DOHH2 (cell line): ENCODE measurements around the gene MFN2.

ENCODE experiments used
- H3F3A ChIP-seq: fragments of 200-600 bp; sonication (generic), shearing (Covaris generic); 2 replicates; pipeline ENCODE4 v1.6.0; 2016; ENCODE audit warnings: antibody characterized with exemption, mild to moderate bottlenecking; ENCODE audit not compliant: control insufficient read depth, insufficient read depth
- H3K27ac ChIP-seq: fragments of 200-600 bp; sonication (generic); 2 replicates; pipeline ENCODE4 v1.5.1; 2014; ENCODE audit warnings: low read depth, mild to moderate bottlenecking, low read length, moderate library complexity
- H3K27me3 ChIP-seq: fragments of 200-600 bp; sonication (generic); 2 replicates; pipeline ENCODE4 v1.6.1; 2014; ENCODE audit warnings: mild to moderate bottlenecking, low read length, mixed read lengths; ENCODE audit not compliant: control insufficient read depth
- H3K36me3 ChIP-seq: fragments of 200-600 bp; sonication (generic); 2 replicates; pipeline ENCODE4 v1.6.1; 2014; ENCODE audit warnings: mild to moderate bottlenecking, low read length, moderate library complexity, mixed read lengths; ENCODE audit not compliant: control insufficient read depth
- H3K4me1 ChIP-seq: fragments of 200-600 bp; sonication (generic); 2 replicates; pipeline ENCODE4 v1.6.1; 2014; ENCODE audit warnings: mild to moderate bottlenecking, low read length, mixed read lengths; ENCODE audit not compliant: control insufficient read depth
- H3K4me2 ChIP-seq: fragments of 200-600 bp; sonication (generic); 2 replicates; pipeline ENCODE4 v1.6.0; 2014; ENCODE audit warnings: mild to moderate bottlenecking, low read length, moderate library complexity
- H3K4me3 ChIP-seq: fragments of 200-600 bp; sonication (generic); 2 replicates; pipeline ENCODE4 v1.5.1; 2014; ENCODE audit warnings: mild to moderate bottlenecking, low read length, mixed read lengths
- H3K79me2 ChIP-seq: fragments of 200-600 bp; sonication (generic); 2 replicates; pipeline ENCODE4 v1.6.1; 2014; ENCODE audit warnings: mild to moderate bottlenecking, low read length, mixed read lengths; ENCODE audit not compliant: control insufficient read depth
- H3K9me2 ChIP-seq: fragments of 200-600 bp; sonication (generic); replicated peaks from 2 replicates; pipeline ENCODE4 v1.6.1; 2014; ENCODE audit warnings: mild to moderate bottlenecking, low read length, mixed read lengths; ENCODE audit not compliant: control insufficient read depth
- H3K9me3 ChIP-seq: fragments of 200-600 bp; sonication (generic); 2 replicates; pipeline ENCODE4 v1.6.1; 2014; ENCODE audit warnings: antibody characterized with exemption, low read length, mixed read lengths; ENCODE audit not compliant: control insufficient read depth, insufficient read depth
- H4K20me1 ChIP-seq: fragments of 200-600 bp; sonication (generic); 2 replicates; pipeline ENCODE4 v1.6.0; 2014; ENCODE audit warnings: low read depth, mild to moderate bottlenecking, antibody characterized with exemption, low read length, moderate library complexity; ENCODE audit not compliant: control insufficient read depth, insufficient read depth
- EZH2phosphoT487 ChIP-seq: fragments of 200-600 bp; sonication (generic); IDR thresholded peaks from 2 replicates; pipeline ENCODE4 v1.6.1; 2017; ENCODE audit warnings: borderline replicate concordance, mild to moderate bottlenecking, antibody characterized with exemption, low read length, moderate library complexity, mixed read lengths
- TF ChIP-seq, protein P1 (sequence below): fragments of 200-600 bp; sonication (generic); IDR thresholded peaks from one replicate; pipeline ENCODE4 v1.5.1; 2014; ENCODE audit warnings: antibody characterized with exemption, mild to moderate bottlenecking, low read depth, low read length; ENCODE audit not compliant: poor library complexity, severe bottlenecking

MFN2 gene

DNA sequence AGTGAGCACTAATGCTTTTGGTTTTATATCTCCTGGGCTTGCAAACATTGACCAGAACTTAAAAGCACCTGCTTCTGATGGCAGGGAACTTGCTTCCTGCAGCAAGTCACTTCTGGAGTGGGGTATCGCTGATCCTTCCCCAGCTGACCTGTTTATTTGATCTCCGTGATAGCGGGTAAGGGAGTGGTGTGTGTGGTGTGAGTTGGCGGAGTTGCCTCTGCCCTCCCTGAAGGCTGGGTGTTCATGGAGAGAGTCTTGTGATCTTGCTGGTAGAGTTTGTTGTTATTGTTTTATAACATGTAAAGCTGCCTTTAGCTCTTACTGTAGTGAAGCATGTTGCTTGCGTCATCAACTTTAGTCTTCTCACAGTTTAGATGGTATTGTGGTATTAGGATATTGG is 3.9 kb downstream of the MFN2 start:
- no peak overlapping the region for H3K4me2 ChIP-seq
- no peak for TF ChIP-seq EZH2phosphoT487
- TF ChIP-seq, protein P1, sequence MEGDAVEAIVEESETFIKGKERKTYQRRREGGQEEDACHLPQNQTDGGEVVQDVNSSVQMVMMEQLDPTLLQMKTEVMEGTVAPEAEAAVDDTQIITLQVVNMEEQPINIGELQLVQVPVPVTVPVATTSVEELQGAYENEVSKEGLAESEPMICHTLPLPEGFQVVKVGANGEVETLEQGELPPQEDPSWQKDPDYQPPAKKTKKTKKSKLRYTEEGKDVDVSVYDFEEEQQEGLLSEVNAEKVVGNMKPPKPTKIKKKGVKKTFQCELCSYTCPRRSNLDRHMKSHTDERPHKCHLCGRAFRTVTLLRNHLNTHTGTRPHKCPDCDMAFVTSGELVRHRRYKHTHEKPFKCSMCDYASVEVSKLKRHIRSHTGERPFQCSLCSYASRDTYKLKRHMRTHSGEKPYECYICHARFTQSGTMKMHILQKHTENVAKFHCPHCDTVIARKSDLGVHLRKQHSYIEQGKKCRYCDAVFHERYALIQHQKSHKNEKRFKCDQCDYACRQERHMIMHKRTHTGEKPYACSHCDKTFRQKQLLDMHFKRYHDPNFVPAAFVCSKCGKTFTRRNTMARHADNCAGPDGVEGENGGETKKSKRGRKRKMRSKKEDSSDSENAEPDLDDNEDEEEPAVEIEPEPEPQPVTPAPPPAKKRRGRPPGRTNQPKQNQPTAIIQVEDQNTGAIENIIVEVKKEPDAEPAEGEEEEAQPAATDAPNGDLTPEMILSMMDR: no peak
- H3K27me3 ChIP-seq: no peaks in the 10 kb centered on the region
- peaks cover 31% of the 10 kb centered on the region for H3K4me1 ChIP-seq
- no peak overlapping the region for H3K27ac ChIP-seq
- no peaks in the 10 kb centered on the region for H3K9me3 ChIP-seq
- H3K36me3 ChIP-seq: peaks cover 54% of the 10 kb centered on the region
- peaks cover 77% of the 10 kb centered on the region for H3K79me2 ChIP-seq
- H4K20me1 ChIP-seq: peaks cover 12% of the 10 kb centered on the region
- H3K4me3 ChIP-seq: no peak overlapping the region
- H3F3A ChIP-seq: no peaks in the 10 kb centered on the region; the same call in 1 of the 2 replicates
- no peaks in the 10 kb centered on the region for H3K9me2 ChIP-seq

DNA sequence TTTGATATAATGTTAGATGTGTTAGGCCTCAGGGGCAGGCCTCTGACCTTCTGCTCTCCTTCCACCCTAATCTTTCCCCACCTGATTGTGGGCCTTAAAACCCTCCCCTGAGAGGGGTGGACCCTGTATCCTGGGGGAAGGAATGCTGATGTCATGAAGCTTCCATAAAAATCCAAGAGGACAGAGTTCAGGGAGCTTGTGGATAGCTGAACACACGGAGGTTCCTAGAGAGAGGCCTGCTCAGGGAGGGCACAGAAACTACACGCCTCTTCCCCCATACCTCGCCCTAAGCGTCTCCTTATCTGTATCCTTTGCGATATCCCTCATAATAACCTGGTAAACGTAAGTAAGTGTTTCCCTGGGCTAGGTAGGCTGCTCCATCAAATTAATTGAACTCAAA is 4.3 kb downstream of the MFN2 start:
- Histone ChIP-seq H3K27ac (no peak overlapping the region), H3F3A (no peaks in the 10 kb centered on the region; the same call in 1 of the 2 replicates), H3K27me3 (no peaks in the 10 kb centered on the region), H3K9me2 (no peaks in the 10 kb centered on the region), H3K4me2 (no peak overlapping the region), H3K36me3 (peaks cover 58% of the 10 kb centered on the region), H3K9me3 (no peaks in the 10 kb centered on the region), H4K20me1 (peaks cover 12% of the 10 kb centered on the region), H3K4me1 (peaks cover 28% of the 10 kb centered on the region), H3K79me2 (peaks cover 80% of the 10 kb centered on the region), H3K4me3 (no peak overlapping the region)
- TF ChIP-seq, protein P1: no peak
- TF ChIP-seq EZH2phosphoT487: no peak

DNA sequence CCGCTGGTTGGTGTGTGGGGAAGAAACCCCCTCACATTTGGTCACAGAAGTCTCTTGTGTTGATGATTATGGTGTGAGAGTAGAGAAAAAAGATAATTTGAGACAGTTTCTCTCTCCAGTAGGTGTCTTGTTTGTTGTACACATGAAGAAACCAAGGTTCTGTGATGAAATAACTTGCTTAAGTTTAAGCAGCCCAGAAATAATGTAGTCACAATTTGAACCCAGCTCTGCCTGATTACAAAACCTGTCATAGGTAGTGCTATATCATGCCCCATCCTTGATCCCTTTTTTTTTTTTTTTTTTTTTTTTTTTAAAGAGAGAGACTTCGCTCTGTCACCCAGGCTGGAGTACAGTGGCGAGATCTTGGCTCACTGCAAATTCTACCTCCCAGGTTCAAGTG is 4.9 kb downstream of the MFN2 start:
- Histone ChIP-seq H3K27ac (no peak overlapping the region), H3K9me2 (no peaks in the 10 kb centered on the region), H3K79me2 (peaks cover 85% of the 10 kb centered on the region), H3K4me2 (no peak overlapping the region), H3K9me3 (no peaks in the 10 kb centered on the region), H3K36me3 (peaks cover 64% of the 10 kb centered on the region), H3K27me3 (no peaks in the 10 kb centered on the region), H3F3A (no peaks in the 10 kb centered on the region; the same call in 1 of the 2 replicates), H4K20me1 (peaks cover 12% of the 10 kb centered on the region), H3K4me3 (no peak overlapping the region), H3K4me1 (peaks cover 24% of the 10 kb centered on the region)
- no peak for TF ChIP-seq EZH2phosphoT487
- TF ChIP-seq, protein P1: no peak

DNA sequence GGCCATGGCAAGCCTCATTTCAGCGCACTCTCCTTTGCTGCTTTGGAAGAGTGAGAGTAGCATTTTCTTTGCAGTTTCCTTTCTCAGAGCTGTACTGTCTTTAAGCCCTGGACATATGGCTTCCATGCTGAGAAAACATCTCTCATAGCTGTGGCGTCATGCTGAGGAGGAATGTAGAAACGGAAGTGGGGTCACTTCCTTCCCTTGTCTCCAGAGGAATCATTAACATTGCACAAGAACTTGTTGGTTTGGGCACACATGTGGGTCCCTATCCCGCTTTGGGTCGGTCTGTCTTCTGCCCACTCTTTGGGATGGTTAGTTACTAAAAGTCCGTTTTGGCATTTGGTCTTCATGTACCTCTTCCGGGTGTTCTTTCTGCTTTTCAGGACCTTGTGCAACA is 5.6 kb downstream of the MFN2 start:
- peaks cover 18% of the 10 kb centered on the region for H4K20me1 ChIP-seq
- no peaks in the 10 kb centered on the region for H3K9me2 ChIP-seq
- H3F3A ChIP-seq: no peaks in the 10 kb centered on the region; the same call in 1 of the 2 replicates
- H3K27ac ChIP-seq: no peak overlapping the region
- H3K4me1 ChIP-seq: peaks cover 24% of the 10 kb centered on the region
- H3K27me3 ChIP-seq: no peaks in the 10 kb centered on the region
- H3K36me3 ChIP-seq: peaks cover 69% of the 10 kb centered on the region
- no peaks in the 10 kb centered on the region for H3K9me3 ChIP-seq
- H3K4me3 ChIP-seq: no peak overlapping the region
- no peak for TF ChIP-seq EZH2phosphoT487
- TF ChIP-seq, protein P1: no peak
- H3K4me2 ChIP-seq: no peak overlapping the region
- H3K79me2 ChIP-seq: peaks cover 81% of the 10 kb centered on the region
